Small intestine (tissue), 16 donors: ENCODE results near the gene PPIB. TPM values are rescaled to one million over a fixed set of nuclear protein-coding genes. Genes with fewer than 3 reads are reported as not detected.

ENCODE experiments used
- DNase-seq, 2 donors: peaks; one replicate each; pipeline versions ENCODE4 v3.0.0 to v3.0.0-alpha.2; 2013
- FAIRE-seq: peaks from 2 replicates; lab custom pipeline; 2012; peaks lifted over from hg19 to GRCh38; lab: Jason Lieb, UNC
- H3K27ac ChIP-seq, 3 donors: one replicate each; pipeline ENCODE4 v1.5.1; 2013; ENCODE audit warnings: low read length in 2 of 3, mild to moderate bottlenecking in 2 of 3, control low read depth in 1 of 3, inconsistent platforms in 1 of 3, low read depth in 1 of 3, moderate library complexity in 1 of 3
- H3K27me3 ChIP-seq, 3 donors: one replicate each; pipeline ENCODE4 v1.6.1; 2013; ENCODE audit warnings: low read length in 3 of 3, inconsistent platforms in 1 of 3; ENCODE audit not compliant: control insufficient read depth in 3 of 3, insufficient read depth in 3 of 3
- H3K36me3 ChIP-seq, 3 donors: one replicate each; pipeline ENCODE4 v1.6.1; 2013; ENCODE audit warnings: low read length in 3 of 3, inconsistent platforms in 1 of 3, low read depth in 1 of 3, mild to moderate bottlenecking in 1 of 3, moderate library complexity in 1 of 3; ENCODE audit not compliant: control insufficient read depth in 3 of 3, insufficient read depth in 2 of 3
- H3K4me1 ChIP-seq, 3 donors: one replicate each; pipeline ENCODE4 v1.6.1; 2013; ENCODE audit warnings: low read length in 2 of 3, inconsistent platforms in 1 of 3, low read depth in 1 of 3, mild to moderate bottlenecking in 1 of 3, moderate library complexity in 1 of 3; ENCODE audit not compliant: control insufficient read depth in 3 of 3, insufficient read depth in 2 of 3
- H3K4me3 ChIP-seq, 3 donors: one replicate each; pipeline ENCODE4 v1.5.1; 2013; ENCODE audit warnings: low read length in 3 of 3, control low read depth in 1 of 3, inconsistent platforms in 1 of 3, low read depth in 1 of 3, mild to moderate bottlenecking in 1 of 3, moderate library complexity in 1 of 3
- H3K9me3 ChIP-seq, 2 donors: one replicate each; pipeline ENCODE4 v1.6.1; 2013; ENCODE audit warnings: low read depth in 1 of 2, low read length in 1 of 2; ENCODE audit not compliant: control insufficient read depth in 2 of 2, insufficient read depth in 1 of 2
- WGBS, 3 donors: extraction: QIAGEN DNeasy Blood & Tissue Kit; methylation state at CpG; one replicate each; pipeline ENCODE4 v1.1.7; 2013; 5-methylcytosine and 5-hydroxymethylcytosine counted together
- long read RNA-seq, 10 donors: transcript quantifications; one replicate each; lab custom pipeline, GENCODE V29; 2026
- polyA plus RNA-seq, 4 donors: library from polyadenylated mRNA; stranded (reverse) in 3 of 4; unstranded in 1 of 4; fragments of 200-250 nt in 3 of 4; fragments of 120-200 nt in 1 of 4; gene quantifications; one replicate each; pipeline versions ENCODE4 v1.2.1 to v1.2.3, GENCODE V29; 2013
- donor health status: healthy with polysubstance abuse.
- donor health status: control.
- donor health status: control.
- donor health status: Bipolar disorder and iron deficiency.
- donor health status: healthy.

The PPIB gene
- 100 to 1,000 TPM; 248 to 895 (median 413) TPM for polyA plus RNA-seq
- long read RNA-seq, donor 1 = 0 reads
- long read RNA-seq, donor 2, transcript PPIB-201 (5 exons, 1,081 nt) = major isoform, 170 of 219 reads
- long read RNA-seq, donor 2, partial matches to known transcripts = 28 of 219 reads
- long read RNA-seq, donor 2, other reads (novel, unspliced or antisense) = 18 of 219 reads
- long read RNA-seq, donor 3, transcript PPIB-201 (5 exons, 1,081 nt) = major isoform, 175 of 220 reads
- long read RNA-seq, donor 3, partial matches to known transcripts = 30 of 220 reads
- long read RNA-seq, donor 3, other reads (novel, unspliced or antisense) = 12 of 220 reads
- long read RNA-seq, donor 4, transcript PPIB-201 (5 exons, 1,081 nt) = major isoform, 8 of 8 reads
- long read RNA-seq, donor 4, partial matches to known transcripts = 0 of 8 reads
- long read RNA-seq, donor 4, other reads (novel, unspliced or antisense) = 0 of 8 reads
- long read RNA-seq, donor 5, transcript PPIB-201 (5 exons, 1,081 nt) = major isoform, 65 of 111 reads
- long read RNA-seq, donor 5, partial matches to known transcripts = 46 of 111 reads
- long read RNA-seq, donor 5, other reads (novel, unspliced or antisense) = 0 of 111 reads
- long read RNA-seq, donor 6, transcript PPIB-201 (5 exons, 1,081 nt) = major isoform, 220 of 245 reads
- long read RNA-seq, donor 6, partial matches to known transcripts = 13 of 245 reads
- long read RNA-seq, donor 6, other reads (novel, unspliced or antisense) = 9 of 245 reads
- long read RNA-seq, donor 7, transcript PPIB-201 (5 exons, 1,081 nt) = major isoform, 204 of 233 reads
- long read RNA-seq, donor 7, partial matches to known transcripts = 8 of 233 reads
- long read RNA-seq, donor 7, other reads (novel, unspliced or antisense) = 20 of 233 reads
- long read RNA-seq, donor 8, transcript PPIB-201 (5 exons, 1,081 nt) = major isoform, 36 of 37 reads
- long read RNA-seq, donor 8, partial matches to known transcripts = 0 of 37 reads
- long read RNA-seq, donor 8, other reads (novel, unspliced or antisense) = 0 of 37 reads
- long read RNA-seq, donor 9, transcript PPIB-201 (5 exons, 1,081 nt) = major isoform, 68 of 68 reads
- long read RNA-seq, donor 9, partial matches to known transcripts = 0 of 68 reads
- long read RNA-seq, donor 9, other reads (novel, unspliced or antisense) = 0 of 68 reads
- long read RNA-seq, donor 10, transcript PPIB-201 (5 exons, 1,081 nt) = major isoform, 380 of 446 reads
- long read RNA-seq, donor 10, partial matches to known transcripts = 30 of 446 reads
- long read RNA-seq, donor 10, other reads (novel, unspliced or antisense) = 33 of 446 reads

- peak; percentile 97 to 99 for DNase-seq
- WGBS, 3 donors = 0 to 2% (median 1%) methylated on average over 46 to 69 of the region's 69 CpGs
- FAIRE-seq = no peak
- peak within 1 kb of the TSS; percentile 72 to 97 (median 75) for H3K4me3 ChIP-seq
- H3K27ac ChIP-seq = peak within 1 kb of the TSS; percentile 57 to 92 (median 89)
- peaks cover 18 to 38% (median 19%) of the 10 kb centered on the region in 3 donors for H3K36me3 ChIP-seq
- no peaks in the 10 kb centered on the region for H3K9me3 ChIP-seq
- no peaks in the 10 kb centered on the region for H3K27me3 ChIP-seq
- H3K4me1 ChIP-seq = peaks cover 0 to 13% (median 5%) of the 10 kb centered on the region in 3 donors
Measured at GRCh38 chr15:64162869-64163658, at the start of gene PPIB. TSS of gene PPIB (minus strand) at chr15:64163022. CDS start at chr15:64162986, 36 bp downstream.

GRCh38 chr15:64211696-64212095 is 48.9 kb upstream of the PPIB start:
- FAIRE-seq (no peak), DNase-seq (no peak)
- no peak overlapping the region for H3K4me3 ChIP-seq
- 94 to 95% (median 95%) methylated on average over 2 of the region's 2 CpGs for whole genome bisulfite sequencing, 3 donors
- peaks cover 5 to 15% (median 6%) of the 10 kb centered on the region in 3 donors for H3K4me1 ChIP-seq
- no peaks in the 10 kb centered on the region for H3K9me3 ChIP-seq
- no peak overlapping the region for H3K27ac ChIP-seq
- peaks cover 0 to 14% (median 3%) of the 10 kb centered on the region in 3 donors for H3K36me3 ChIP-seq
- no peaks in the 10 kb centered on the region for H3K27me3 ChIP-seq

- Histone ChIP-seq H3K4me1 (peaks cover 0 to 2% (median 1%) of the 10 kb centered on the region in 3 donors), H3K4me3 (no peak overlapping the region), H3K27ac (no peak overlapping the region), H3K36me3 (peaks cover 0 to 14% (median 3%) of the 10 kb centered on the region in 3 donors), H3K27me3 (no peaks in the 10 kb centered on the region), H3K9me3 (no peaks in the 10 kb centered on the region)
- DNase-seq (no peak), FAIRE-seq (no peak)
- 77 to 82% (median 78%) methylated on average over 2 of the region's 2 CpGs for WGBS, 3 donors
Measured at GRCh38 chr15:64210371-64210770, 47.5 kb upstream of the PPIB start.

- H3K9me3 ChIP-seq = no peaks in the 10 kb centered on the region
- peak; percentile 92 for FAIRE-seq
- WGBS, 3 donors = 34 to 42% (median 40%) methylated on average over 3 of the region's 3 CpGs
Measured at GRCh38 chr15:64209680-64210334, 47.0 kb upstream of the PPIB start.

GRCh38 chr15:64205202-64205601 is 42.4 kb upstream of the PPIB start:
- Histone ChIP-seq H3K27me3 (no peaks in the 10 kb centered on the region), H3K4me1 (no peaks in the 10 kb centered on the region), H3K4me3 (no peak overlapping the region), H3K9me3 (no peaks in the 10 kb centered on the region), H3K27ac (no peak overlapping the region), H3K36me3 (peaks cover 5 to 24% (median 5%) of the 10 kb centered on the region in 3 donors)
- DNase-seq (no peak), FAIRE-seq (no peak)

More at GRCh38 chr15:64209680-64210334, 47.0 kb upstream of the PPIB start:
- H3K36me3 ChIP-seq = peaks cover 0 to 14% (median 3%) of the 10 kb centered on the region in 3 donors
- no peak overlapping the region for H3K27ac ChIP-seq
- H3K4me3 ChIP-seq = no peak overlapping the region
- H3K4me1 ChIP-seq = peaks cover 0 to 2% (median 0%) of the 10 kb centered on the region in 3 donors
- no peaks in the 10 kb centered on the region for H3K27me3 ChIP-seq
- DNase-seq = peak; percentile 37 to 50

GRCh38 chr15:64197425-64197824 is 34.6 kb upstream of the PPIB start:
- Histone ChIP-seq H3K27ac (no peak overlapping the region), H3K9me3 (no peaks in the 10 kb centered on the region), H3K36me3 (peaks cover 2 to 27% (median 6%) of the 10 kb centered on the region in 3 donors), H3K27me3 (no peaks in the 10 kb centered on the region), H3K4me1 (no peaks in the 10 kb centered on the region), H3K4me3 (no peak overlapping the region)
- no peak for DNase-seq
- FAIRE-seq = no peak
- 79 to 100% (median 97%) methylated on average over 1 of the region's 1 CpG for WGBS, 3 donors

- H3K27ac ChIP-seq = no peak overlapping the region
- no peak overlapping the region for H3K4me3 ChIP-seq
- H3K4me1 ChIP-seq = no peaks in the 10 kb centered on the region
- H3K27me3 ChIP-seq = no peaks in the 10 kb centered on the region
- WGBS, 3 donors = 87 to 93% (median 88%) methylated on average over 6 of the region's 6 CpGs
- DNase-seq = peak in 1 of 2 donors; percentile 7
- no peaks in the 10 kb centered on the region for H3K9me3 ChIP-seq
- peaks cover 0 to 13% (median 2%) of the 10 kb centered on the region in 3 donors for H3K36me3 ChIP-seq
- no peak for FAIRE-seq
Measured at GRCh38 chr15:64193971-64194370, 31.1 kb upstream of the PPIB start.
